Measurements from ENCODE around the gene HAGHL. TPM values are rescaled to one million over a fixed set of nuclear protein-coding genes. Genes with fewer than 3 reads are reported as not detected.
"Not testable (repeated sequence)": the region's sequence is repeated elsewhere in the genome, so short reads cannot be mapped to it uniquely, and the experiment has no call there.

Gene HAGHL
- total and polyA plus RNA-seq, 4 donors, result 0.25 to 1.1 (median 0.49) TPM

DNA sequence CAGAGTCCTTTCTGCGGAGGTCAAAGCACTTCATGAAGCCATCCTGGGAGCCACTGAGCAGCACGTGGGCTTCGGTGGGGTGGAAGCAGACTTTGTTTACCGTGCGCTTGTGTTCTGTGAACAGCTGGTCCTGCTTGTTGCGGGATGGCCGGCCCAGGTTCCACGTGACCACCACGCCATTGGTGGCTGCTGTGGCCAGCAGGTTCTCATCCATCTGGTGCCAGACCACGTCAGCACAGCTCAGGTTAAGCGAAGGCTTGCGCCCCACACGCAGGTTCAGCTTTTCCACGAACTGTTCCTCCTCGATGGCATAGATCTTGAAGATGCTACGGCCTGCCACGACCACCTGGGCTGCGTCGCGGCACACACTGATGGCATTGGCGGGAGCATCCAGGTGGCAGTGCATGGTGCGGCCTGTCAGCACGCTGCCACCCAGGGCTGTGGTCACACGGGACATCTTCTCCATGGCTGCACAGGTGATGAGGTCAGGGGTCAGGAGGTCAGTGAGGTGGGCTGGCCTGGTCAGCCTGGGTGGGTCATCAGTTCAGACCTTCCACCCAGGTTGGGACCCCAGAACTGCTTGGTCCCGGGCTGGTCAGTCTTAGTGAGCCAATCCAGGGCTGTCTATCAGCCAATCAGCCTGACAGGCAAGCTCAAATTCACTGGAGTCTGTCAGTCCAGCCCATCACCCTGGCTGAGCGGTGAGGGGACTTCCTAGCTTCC lies 37.6 kb upstream of the HAGHL start:
- peaks cover 0 to 7% (median 0%) of the 10 kb centered on the region in 4 donors for H3K36me3 ChIP-seq (ENCODE audit: control insufficient read depth in 4 of 4, insufficient read depth in 3 of 4, low read depth in 1 of 4, low read length in 3 of 4)
- H3K9me3 ChIP-seq (ENCODE audit: control insufficient read depth in 4 of 4, low read length in 3 of 4), result no peaks in the 10 kb centered on the region
- 84% methylated on average over 26 of the region's 26 CpGs for WGBS
- peak overlapping the region; percentile 73 to 98 (median 93) for H3K4me3 ChIP-seq (ENCODE audit: low read depth in 1 of 3, low read length in 3 of 3)
- H3K27ac ChIP-seq (ENCODE audit: low read depth in 1 of 2, low read length in 2 of 2), result peak overlapping the region in 1 of 2 donors; percentile 71
- peak overlapping the region; percentile 69 to 87 for H3K9ac ChIP-seq (ENCODE audit: low read depth in 1 of 2, low read length in 2 of 2)
- peaks cover 16 to 34% (median 26%) of the 10 kb centered on the region in 4 donors for H3K4me1 ChIP-seq (ENCODE audit: control insufficient read depth in 4 of 4, insufficient read depth in 4 of 4, low read length in 3 of 4)
- DNase-seq (ENCODE audit: low spot score), result no peak
- TF ChIP-seq SP1 (IDR thresholded peaks at IDR 0.05) (no peak), MAX (IDR thresholded peaks at IDR 0.05) (no peak), FOXA1 (IDR thresholded peaks at IDR 0.05) (no peak), JUND (IDR thresholded peaks at IDR 0.05) (no peak), FOXA2 (IDR thresholded peaks at IDR 0.05) (no peak), TAF1 (conservative IDR thresholded peaks at IDR 0.05) (no peak), EGR1 (IDR thresholded peaks at IDR 0.05; ENCODE audit: low read depth in 2 of 2) (no peak)
- TF ChIP-seq, protein P1, sequence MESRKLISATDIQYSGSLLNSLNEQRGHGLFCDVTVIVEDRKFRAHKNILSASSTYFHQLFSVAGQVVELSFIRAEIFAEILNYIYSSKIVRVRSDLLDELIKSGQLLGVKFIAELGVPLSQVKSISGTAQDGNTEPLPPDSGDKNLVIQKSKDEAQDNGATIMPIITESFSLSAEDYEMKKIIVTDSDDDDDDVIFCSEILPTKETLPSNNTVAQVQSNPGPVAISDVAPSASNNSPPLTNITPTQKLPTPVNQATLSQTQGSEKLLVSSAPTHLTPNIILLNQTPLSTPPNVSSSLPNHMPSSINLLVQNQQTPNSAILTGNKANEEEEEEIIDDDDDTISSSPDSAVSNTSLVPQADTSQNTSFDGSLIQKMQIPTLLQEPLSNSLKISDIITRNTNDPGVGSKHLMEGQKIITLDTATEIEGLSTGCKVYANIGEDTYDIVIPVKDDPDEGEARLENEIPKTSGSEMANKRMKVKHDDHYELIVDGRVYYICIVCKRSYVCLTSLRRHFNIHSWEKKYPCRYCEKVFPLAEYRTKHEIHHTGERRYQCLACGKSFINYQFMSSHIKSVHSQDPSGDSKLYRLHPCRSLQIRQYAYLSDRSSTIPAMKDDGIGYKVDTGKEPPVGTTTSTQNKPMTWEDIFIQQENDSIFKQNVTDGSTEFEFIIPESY (IDR thresholded peaks at IDR 0.05), result no peak
- TF ChIP-seq, protein P2, sequence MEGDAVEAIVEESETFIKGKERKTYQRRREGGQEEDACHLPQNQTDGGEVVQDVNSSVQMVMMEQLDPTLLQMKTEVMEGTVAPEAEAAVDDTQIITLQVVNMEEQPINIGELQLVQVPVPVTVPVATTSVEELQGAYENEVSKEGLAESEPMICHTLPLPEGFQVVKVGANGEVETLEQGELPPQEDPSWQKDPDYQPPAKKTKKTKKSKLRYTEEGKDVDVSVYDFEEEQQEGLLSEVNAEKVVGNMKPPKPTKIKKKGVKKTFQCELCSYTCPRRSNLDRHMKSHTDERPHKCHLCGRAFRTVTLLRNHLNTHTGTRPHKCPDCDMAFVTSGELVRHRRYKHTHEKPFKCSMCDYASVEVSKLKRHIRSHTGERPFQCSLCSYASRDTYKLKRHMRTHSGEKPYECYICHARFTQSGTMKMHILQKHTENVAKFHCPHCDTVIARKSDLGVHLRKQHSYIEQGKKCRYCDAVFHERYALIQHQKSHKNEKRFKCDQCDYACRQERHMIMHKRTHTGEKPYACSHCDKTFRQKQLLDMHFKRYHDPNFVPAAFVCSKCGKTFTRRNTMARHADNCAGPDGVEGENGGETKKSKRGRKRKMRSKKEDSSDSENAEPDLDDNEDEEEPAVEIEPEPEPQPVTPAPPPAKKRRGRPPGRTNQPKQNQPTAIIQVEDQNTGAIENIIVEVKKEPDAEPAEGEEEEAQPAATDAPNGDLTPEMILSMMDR (IDR thresholded peaks at IDR 0.05; ENCODE audit: low read depth, low read length, missing input control), result no peak
- peaks cover 0 to 4% (median 1%) of the 10 kb centered on the region in 4 donors for H3K27me3 ChIP-seq (ENCODE audit: control insufficient read depth in 4 of 4, insufficient read depth in 4 of 4, low read length in 3 of 4)

- H3K4me1 ChIP-seq (ENCODE audit: control insufficient read depth in 4 of 4, insufficient read depth in 4 of 4, low read length in 3 of 4), result peaks cover 14 to 30% (median 24%) of the 10 kb centered on the region in 4 donors
- not testable (repeated sequence) for H3K36me3 ChIP-seq (ENCODE audit: control insufficient read depth in 4 of 4, insufficient read depth in 3 of 4, low read depth in 1 of 4, low read length in 3 of 4); H3K4me3 ChIP-seq (ENCODE audit: low read depth in 1 of 3, low read length in 3 of 3); DNase-seq (ENCODE audit: low spot score); H3K27ac ChIP-seq (ENCODE audit: low read depth in 1 of 2, low read length in 2 of 2); H3K9ac ChIP-seq (ENCODE audit: low read depth in 1 of 2, low read length in 2 of 2); H3K27me3 ChIP-seq (ENCODE audit: control insufficient read depth in 4 of 4, insufficient read depth in 4 of 4, low read length in 3 of 4); H3K9me3 ChIP-seq (ENCODE audit: control insufficient read depth in 4 of 4, low read length in 3 of 4)
- 85% methylated on average over 16 of the region's 16 CpGs for WGBS
Observed at GRCh38 chr16:691242-691641, 35.7 kb upstream of the HAGHL start.

DNA sequence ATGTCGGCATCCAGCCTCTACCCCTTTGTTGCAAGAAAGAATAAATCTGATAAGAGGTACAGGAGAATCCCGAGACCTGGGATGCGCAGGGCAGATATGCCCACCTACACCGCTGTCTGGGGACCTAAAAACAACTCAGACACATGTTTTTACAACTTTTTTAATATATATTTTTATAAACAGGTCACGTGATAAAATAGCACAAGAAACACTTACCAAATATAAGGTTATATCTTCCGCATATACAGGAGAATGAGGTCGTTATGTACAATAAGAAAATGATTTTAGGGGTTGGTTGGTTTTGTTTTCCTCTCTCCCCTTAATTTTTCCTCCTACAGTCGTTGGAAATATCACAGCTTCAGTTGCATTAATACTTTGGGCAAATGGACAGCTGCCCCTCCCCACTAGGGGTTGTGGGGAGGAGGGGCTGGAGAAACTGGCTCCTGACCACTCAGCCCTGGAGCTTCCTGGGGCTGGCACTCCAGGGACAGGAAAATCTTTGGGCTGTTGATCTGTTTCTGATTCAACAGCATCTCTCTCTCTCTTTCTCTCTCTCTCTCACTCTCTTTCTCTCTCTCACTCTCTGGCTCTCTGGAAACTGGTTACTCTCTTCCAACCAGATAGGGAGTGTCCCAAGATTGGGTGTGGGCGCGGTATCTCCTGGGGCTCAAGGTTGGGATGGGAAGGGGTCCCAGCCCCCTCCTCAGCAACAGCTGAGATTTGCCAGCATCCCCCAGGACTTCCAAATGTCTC lies 34.4 kb upstream of the HAGHL start:
- Histone ChIP-seq H3K4me3 (ENCODE audit: low read depth in 1 of 3, low read length in 3 of 3) (no peak overlapping the region), H3K36me3 (ENCODE audit: control insufficient read depth in 4 of 4, insufficient read depth in 3 of 4, low read depth in 1 of 4, low read length in 3 of 4) (peaks cover 0 to 2% (median 0%) of the 10 kb centered on the region in 4 donors), H3K27me3 (ENCODE audit: control insufficient read depth in 4 of 4, insufficient read depth in 4 of 4, low read length in 3 of 4) (peaks cover 2 to 12% (median 6%) of the 10 kb centered on the region in 4 donors), H3K9me3 (ENCODE audit: control insufficient read depth in 4 of 4, low read length in 3 of 4) (no peaks in the 10 kb centered on the region), H3K4me1 (ENCODE audit: control insufficient read depth in 4 of 4, insufficient read depth in 4 of 4, low read length in 3 of 4) (peaks cover 14 to 30% (median 24%) of the 10 kb centered on the region in 4 donors), H3K27ac (ENCODE audit: low read depth in 1 of 2, low read length in 2 of 2) (no peak overlapping the region), H3K9ac (ENCODE audit: low read depth in 1 of 2, low read length in 2 of 2) (no peak overlapping the region)
- WGBS, result 67% methylated on average over 10 of the region's 10 CpGs
- no peak for DNase-seq (ENCODE audit: low spot score)
- TF ChIP-seq NR2F2 (IDR thresholded peaks at IDR 0.05) (no peak), TAF1 (conservative IDR thresholded peaks at IDR 0.05) (no peak), FOXA2 (IDR thresholded peaks at IDR 0.05) (no peak), RAD21 (IDR thresholded peaks at IDR 0.05) (no peak), MAX (IDR thresholded peaks at IDR 0.05) (no peak), EGR1 (IDR thresholded peaks at IDR 0.05; ENCODE audit: low read depth in 2 of 2) (no peak), RXRA (IDR thresholded peaks at IDR 0.05) (no peak), HNF4A (conservative IDR thresholded peaks at IDR 0.05) (no peak), FOXA1 (IDR thresholded peaks at IDR 0.05) (no peak), REST (IDR thresholded peaks at IDR 0.05) (no peak), YY1 (IDR thresholded peaks at IDR 0.05) (no peak), JUND (IDR thresholded peaks at IDR 0.05) (no peak)
- TF ChIP-seq, protein P1 (IDR thresholded peaks at IDR 0.05), result no peak

Measured in liver (tissue), 9 donors.